GM19351 (cell line): ENCODE measurements around the gene GPT2.

Experiments
- ATAC-seq: cut with Tn5 transposase; IDR thresholded peaks from one replicate; pipeline ENCODE4 v1.9.1; 2021; ENCODE audit warnings: mild to moderate bottlenecking, moderate library complexity; ENCODE audit not compliant: unreplicated experiment

The GPT2 gene

GRCh38 chr16:46895399-46896313 lies 11.5 kb downstream of the GPT2 start:
- no peak for ATAC-seq

GRCh38 chr16:46896314-46896968 lies 12.3 kb downstream of the GPT2 start:
- ATAC-seq = no peak

DNA sequence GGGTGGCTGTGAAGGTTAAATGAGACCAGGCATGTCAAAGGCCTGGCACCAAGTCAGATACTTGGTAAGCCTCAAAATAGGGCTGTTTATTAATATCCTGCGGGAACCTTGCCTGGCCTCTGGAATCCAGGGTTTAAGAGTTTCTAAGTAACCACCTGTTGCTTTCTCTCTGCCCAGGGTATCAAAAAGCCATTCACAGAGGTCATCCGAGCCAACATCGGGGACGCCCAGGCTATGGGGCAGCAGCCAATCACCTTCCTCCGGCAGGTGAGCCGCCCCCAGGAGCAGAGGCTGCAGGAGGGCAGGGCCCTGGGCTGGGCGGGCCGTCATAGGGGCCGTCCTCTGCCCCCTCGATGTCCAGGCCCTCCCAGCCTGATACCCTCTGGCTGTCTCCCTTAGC lies 13.3 kb downstream of the GPT2 start:
- no peak for ATAC-seq

GRCh38 chr16:46898006-46898405 lies 13.8 kb downstream of the GPT2 start:
- ATAC-seq = no peak

DNA sequence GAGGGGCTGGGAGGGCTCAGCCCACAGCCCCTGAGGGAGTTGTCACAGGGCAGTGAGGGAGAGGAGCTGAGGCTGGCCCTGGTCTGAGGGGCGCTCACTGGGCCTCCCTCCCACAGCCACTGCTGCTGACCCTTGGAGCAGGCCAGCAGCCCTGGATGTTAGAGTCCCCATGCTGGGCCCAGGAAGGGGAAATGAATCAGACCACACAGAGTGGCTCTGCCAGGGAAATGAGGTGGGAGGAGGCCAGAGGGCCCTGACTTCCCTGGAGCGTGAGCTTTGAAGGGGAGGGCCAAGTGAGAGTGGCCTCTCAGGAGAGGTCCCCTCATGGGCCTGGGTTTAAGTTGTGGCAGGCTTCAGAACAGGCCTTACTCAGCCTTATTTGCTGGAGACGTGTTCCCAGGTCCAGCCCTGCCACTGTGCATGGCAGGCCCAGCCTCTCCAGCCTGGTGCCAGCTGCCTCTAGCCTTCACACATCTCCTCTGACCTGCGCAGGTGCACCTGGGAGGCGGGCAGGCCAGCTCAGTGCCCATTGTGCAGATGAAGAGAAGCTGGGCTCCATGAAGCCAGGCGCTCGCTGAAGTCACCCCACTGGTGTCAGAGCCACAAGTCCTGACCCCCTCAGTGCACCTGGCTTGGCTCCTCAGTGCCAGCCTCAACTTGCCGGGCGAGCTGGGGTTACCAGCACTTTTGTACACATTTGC lies 15.4 kb downstream of the GPT2 start:
- ATAC-seq = no peak

GRCh38 chr16:46900455-46901235 lies 16.5 kb downstream of the GPT2 start:
- ATAC-seq = no peak

DNA sequence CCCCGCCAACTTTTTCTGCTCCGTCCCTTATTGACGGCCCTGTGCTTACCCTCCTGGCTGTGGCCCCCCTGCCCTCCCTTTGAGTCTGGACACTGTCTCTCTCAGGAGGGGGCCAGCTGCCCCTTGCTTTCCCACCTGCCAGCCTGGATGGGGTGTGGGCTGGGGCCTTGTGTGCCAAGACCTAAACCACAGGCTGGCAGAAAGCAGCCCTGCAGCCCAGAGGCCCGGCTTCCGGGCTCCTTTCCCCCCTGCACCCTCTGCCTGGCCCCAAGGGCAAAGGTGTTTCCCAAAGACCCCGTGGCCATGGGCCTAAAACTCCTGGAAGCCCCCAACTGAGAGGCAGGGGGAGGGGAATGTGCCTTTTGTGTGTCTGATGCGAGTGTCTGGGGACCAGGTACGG lies 17.5 kb downstream of the GPT2 start:
- no peak for ATAC-seq

DNA sequence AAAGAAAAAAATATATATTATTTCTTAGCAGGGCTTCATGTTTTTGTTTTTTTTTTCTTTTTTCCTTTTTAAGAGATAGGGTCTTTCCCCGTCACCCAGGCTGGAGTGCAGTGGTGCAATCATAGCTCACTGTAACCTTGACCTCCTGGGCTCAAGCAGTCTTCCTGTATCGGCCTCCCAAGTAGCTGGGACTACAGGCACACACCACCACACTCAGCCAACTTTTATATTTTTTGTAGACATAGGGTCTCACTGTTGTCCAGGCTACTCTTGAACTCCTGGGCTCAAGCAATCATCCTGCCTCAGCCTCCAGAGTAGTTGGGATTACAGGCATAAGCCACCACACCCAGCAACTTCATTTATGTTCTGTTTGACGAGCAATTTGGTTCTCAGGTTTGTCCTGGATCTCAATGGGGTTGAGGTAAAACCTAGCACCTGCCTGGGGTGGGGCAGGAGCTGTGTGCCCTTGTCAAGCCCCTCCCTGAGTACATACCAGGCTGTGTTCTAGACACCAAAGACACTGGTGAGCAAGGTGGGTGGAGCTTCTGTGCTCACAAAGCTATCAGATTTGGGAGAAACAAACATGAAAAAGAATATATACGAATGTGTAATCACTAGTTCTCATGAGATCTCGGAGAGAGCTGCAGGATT lies 19.2 kb downstream of the GPT2 start:
- ATAC-seq = no peak

DNA sequence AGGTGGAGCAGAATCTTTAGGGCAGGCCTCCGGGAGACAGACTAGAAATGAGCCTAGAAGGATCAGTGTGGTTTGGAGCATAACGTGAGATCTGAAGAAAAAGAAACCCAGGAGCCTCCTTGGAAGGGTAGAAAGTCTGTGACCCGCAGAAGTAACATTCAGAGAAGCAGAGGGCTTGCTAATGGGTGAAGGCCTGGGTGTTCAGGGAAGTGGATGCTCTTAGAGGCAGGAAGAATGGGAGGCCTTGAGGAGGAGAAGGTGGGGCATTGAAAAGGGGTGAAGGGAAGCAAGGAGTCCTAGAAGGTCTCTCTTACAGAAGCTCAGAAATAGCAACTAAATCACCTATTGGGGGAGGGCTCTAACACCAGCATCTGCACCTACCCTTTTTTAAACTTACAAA lies 20.3 kb downstream of the GPT2 start:
- ATAC-seq = no peak

- no peak for ATAC-seq
Observed at GRCh38 chr16:46906360-46907060, 22.3 kb downstream of the GPT2 start.

GRCh38 chr16:46907061-46907774 lies 23.1 kb downstream of the GPT2 start:
- no peak for ATAC-seq

- no peak for ATAC-seq
Observed at GRCh38 chr16:46908540-46909372, 24.6 kb downstream of the GPT2 start.

- ATAC-seq = peak; percentile 84
Observed at GRCh38 chr16:46911038-46911437, 26.9 kb downstream of the GPT2 start.

- ATAC-seq = no peak
Observed at GRCh38 chr16:46911650-46912049, 27.5 kb downstream of the GPT2 start.

DNA sequence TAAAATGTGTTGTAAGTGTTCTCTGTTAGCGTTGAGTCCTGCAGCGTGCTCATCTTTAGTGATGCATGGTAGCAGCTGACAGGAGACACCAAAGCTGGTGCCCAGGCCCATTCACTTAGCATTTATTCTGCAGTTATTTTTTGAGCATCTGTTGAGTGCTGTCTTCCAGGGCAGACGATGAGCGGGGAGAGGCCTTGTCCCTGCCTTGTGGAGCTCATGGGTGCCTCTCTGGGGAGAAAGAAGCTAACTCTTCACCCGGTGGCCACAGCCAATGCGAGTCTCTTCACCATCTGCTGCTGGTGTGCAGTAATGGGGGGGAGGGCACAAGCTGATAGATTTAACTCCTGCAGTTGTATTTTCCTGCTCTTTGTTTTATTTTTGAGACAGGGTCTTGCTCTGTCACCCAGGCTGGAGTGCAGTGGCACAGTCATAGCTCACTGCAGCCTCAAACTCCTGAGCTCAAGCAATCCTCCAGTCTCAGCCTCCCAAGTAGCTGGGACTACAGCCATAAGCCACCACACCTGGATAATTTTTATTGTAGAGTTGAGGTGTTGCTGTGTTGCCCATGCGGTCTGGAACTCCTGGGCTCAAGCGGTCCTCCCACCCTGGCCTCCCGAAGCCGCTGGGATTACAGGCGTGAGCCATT lies 30.5 kb downstream of the GPT2 start:
- ATAC-seq = no peak

DNA sequence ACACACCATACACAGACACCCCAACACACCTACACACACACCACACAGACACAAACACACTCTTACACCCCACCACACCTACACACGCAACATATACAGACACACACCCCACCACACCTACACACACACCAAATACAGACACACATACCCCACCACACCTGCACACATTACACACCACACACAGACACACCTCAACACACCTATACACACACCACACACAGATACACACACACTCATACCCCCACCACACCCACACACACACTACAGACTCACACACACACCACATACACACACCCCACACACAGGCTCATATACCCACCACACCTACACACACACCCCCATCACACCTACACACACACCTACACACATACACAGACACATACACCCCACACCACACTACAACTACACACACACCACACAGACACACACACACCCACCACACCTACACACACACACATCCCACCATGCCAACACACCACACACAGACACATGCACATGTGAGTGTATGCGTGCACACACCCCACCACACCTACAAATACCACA lies 31.4 kb downstream of the GPT2 start:
- ATAC-seq = no peak

DNA sequence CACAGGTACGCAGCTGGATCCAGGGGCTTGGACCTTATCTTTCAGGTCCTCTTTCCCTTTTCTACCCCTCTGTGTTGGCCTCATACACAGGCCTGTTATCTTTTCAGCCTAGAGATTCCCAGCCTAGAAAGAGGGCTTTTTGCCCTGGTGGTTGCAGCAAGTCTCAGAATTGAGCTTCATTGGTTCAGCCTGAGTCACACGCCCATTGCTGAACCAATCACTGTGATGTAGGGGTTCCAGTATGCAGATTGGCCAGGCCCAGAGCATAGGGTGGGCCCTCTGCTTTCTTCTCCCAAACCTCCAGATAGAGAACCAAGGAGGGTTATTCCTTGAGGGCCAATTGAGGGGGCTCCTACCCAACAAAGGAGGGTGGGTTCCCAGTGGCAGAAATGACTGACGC lies 32.8 kb downstream of the GPT2 start:
- ATAC-seq = no peak

DNA sequence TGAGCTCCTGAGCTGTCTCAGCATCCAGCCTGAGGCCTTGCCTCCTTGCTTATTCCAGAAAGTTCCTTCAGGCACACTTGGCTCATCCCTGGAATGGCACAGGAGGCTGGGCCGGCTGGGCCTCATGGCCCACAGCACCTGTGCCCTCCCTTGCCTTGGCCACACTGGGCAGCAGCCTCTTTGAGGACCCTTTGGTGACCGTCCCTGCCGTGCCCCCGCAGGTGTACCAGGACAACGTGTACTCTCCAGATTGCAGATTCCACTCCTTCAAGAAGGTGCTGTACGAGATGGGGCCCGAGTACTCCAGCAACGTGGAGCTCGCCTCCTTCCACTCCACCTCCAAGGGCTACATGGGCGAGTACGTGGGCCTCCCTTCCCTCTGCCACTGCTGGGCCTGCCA lies 34.2 kb downstream of the GPT2 start:
- ATAC-seq = no peak
